CMK (cell line): ENCODE results near the gene ARHGEF17.

Source experiments
- DNase-seq: peaks from one replicate; pipeline ENCODE4 v3.0.0-alpha.2; 2010; ENCODE audit warnings: low read depth

Gene ARHGEF17

GRCh38 chr11:73333173-73333572, 25.1 kb downstream of the ARHGEF17 start:
- no peak for DNase-seq

GRCh38 chr11:73333640-73334383, 25.7 kb downstream of the ARHGEF17 start:
- no peak for DNase-seq

- DNase-seq: no peak
These were observed 26.5 kb downstream of the ARHGEF17 start for GRCh38 chr11:73334384-73335203.

GRCh38 chr11:73335204-73335923, 27.3 kb downstream of the ARHGEF17 start:
- DNase-seq: peak; percentile 67

- DNase-seq: no peak
These were observed 29.8 kb downstream of the ARHGEF17 start for GRCh38 chr11:73337846-73338245.

GRCh38 chr11:73338279-73338678, 30.2 kb downstream of the ARHGEF17 start:
- DNase-seq: no peak

GRCh38 chr11:73340164-73340563, 32.1 kb downstream of the ARHGEF17 start:
- no peak for DNase-seq

- DNase-seq: no peak
These were observed 34.6 kb downstream of the ARHGEF17 start for GRCh38 chr11:73342633-73343032.

GRCh38 chr11:73343076-73343873, 35.2 kb downstream of the ARHGEF17 start:
- DNase-seq: no peak

GRCh38 chr11:73344191-73344607, 36.1 kb downstream of the ARHGEF17 start:
- no peak for DNase-seq

GRCh38 chr11:73345481-73346160, 37.5 kb downstream of the ARHGEF17 start:
- DNase-seq: no peak

- no peak for DNase-seq
These were observed 38.3 kb downstream of the ARHGEF17 start for GRCh38 chr11:73346186-73346935.

- no peak for DNase-seq
These were observed 39.0 kb downstream of the ARHGEF17 start for GRCh38 chr11:73347067-73347466.

- no peak for DNase-seq
These were observed 40.8 kb downstream of the ARHGEF17 start for GRCh38 chr11:73348838-73349237.

GRCh38 chr11:73349633-73350032, 41.6 kb downstream of the ARHGEF17 start:
- no peak for DNase-seq

- peak; percentile 74 for DNase-seq
These were observed 43.0 kb downstream of the ARHGEF17 start for GRCh38 chr11:73350908-73351636.

GRCh38 chr11:73353422-73353821, 45.3 kb downstream of the ARHGEF17 start:
- no peak for DNase-seq

- DNase-seq: no peak
These were observed 47.0 kb downstream of the ARHGEF17 start for GRCh38 chr11:73355109-73355508.

GRCh38 chr11:73356979-73357860, 49.1 kb downstream of the ARHGEF17 start:
- no peak for DNase-seq
